SH-SY5Y (cell line): ENCODE measurements around the gene CD81.

Experiments used
- GATA2 ChIP-seq: IDR thresholded peaks from 2 replicates; pipeline ENCODE4 v1.6.1; 2011; ENCODE audit warnings: mild to moderate bottlenecking, low read depth, low read length
- GATA3 ChIP-seq: IDR thresholded peaks from 2 replicates; pipeline ENCODE4 v1.6.1; 2011; ENCODE audit warnings: low read depth, mild to moderate bottlenecking, low read length, moderate library complexity

DNA sequence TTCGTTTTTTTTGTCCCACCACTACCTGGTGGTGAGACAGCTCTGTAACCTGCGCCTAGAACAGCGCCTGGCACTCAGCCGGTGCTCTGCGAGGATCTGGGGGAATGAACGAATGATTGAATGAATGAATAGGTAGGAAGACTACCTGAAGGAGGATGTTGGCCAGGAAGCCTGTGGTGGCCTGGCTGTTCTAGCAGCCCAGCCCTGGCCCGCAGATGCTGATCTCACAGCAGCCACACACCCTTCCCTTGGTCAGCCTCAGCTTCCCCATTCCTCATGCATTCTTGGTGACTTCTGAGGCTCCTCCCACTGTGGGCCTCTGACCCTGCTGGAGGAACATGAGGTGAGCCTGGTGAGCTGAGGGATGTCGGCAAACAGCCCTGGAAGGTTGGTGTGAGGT, 63.5 kb downstream of the CD81 start:
- TF ChIP-seq GATA2 (no peak), GATA3 (no peak)
